ENCODE results near the gene TEAD1.

- TF ChIP-seq, protein P1, sequence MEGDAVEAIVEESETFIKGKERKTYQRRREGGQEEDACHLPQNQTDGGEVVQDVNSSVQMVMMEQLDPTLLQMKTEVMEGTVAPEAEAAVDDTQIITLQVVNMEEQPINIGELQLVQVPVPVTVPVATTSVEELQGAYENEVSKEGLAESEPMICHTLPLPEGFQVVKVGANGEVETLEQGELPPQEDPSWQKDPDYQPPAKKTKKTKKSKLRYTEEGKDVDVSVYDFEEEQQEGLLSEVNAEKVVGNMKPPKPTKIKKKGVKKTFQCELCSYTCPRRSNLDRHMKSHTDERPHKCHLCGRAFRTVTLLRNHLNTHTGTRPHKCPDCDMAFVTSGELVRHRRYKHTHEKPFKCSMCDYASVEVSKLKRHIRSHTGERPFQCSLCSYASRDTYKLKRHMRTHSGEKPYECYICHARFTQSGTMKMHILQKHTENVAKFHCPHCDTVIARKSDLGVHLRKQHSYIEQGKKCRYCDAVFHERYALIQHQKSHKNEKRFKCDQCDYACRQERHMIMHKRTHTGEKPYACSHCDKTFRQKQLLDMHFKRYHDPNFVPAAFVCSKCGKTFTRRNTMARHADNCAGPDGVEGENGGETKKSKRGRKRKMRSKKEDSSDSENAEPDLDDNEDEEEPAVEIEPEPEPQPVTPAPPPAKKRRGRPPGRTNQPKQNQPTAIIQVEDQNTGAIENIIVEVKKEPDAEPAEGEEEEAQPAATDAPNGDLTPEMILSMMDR (IDR thresholded peaks at IDR 0.05): no peak
- TF ChIP-seq POLR2A (IDR thresholded peaks at IDR 0.05): no peak
These were observed 88.6 kb downstream of the TEAD1 start for GRCh38 chr11:12762696-12763324.
